A172 (cell line): ENCODE results near the gene NOX3. TPM values are rescaled to one million over a fixed set of nuclear protein-coding genes. Genes with fewer than 3 reads are reported as not detected.
"Not testable (repeated sequence)": the region's sequence is repeated elsewhere in the genome, so short reads cannot be mapped to it uniquely, and the experiment has no call there.

Source experiments
- DNase-seq: peaks from one replicate; pipeline ENCODE4 v3.0.0-alpha.2; 2015; ENCODE audit warnings: low spot score
- total RNA-seq: library from RNA; depleted of rRNA; stranded (reverse); fragments of >200 nt; shearing (Covaris generic); gene quantifications from 2 replicates; pipeline ENCODE4 v1.2.3, GENCODE V29; 2014; rRNA removed

The NOX3 gene, protein sequence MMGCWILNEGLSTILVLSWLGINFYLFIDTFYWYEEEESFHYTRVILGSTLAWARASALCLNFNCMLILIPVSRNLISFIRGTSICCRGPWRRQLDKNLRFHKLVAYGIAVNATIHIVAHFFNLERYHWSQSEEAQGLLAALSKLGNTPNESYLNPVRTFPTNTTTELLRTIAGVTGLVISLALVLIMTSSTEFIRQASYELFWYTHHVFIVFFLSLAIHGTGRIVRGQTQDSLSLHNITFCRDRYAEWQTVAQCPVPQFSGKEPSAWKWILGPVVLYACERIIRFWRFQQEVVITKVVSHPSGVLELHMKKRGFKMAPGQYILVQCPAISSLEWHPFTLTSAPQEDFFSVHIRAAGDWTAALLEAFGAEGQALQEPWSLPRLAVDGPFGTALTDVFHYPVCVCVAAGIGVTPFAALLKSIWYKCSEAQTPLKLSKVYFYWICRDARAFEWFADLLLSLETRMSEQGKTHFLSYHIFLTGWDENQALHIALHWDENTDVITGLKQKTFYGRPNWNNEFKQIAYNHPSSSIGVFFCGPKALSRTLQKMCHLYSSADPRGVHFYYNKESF
- total RNA-seq = not detected in 2 replicates

DNA sequence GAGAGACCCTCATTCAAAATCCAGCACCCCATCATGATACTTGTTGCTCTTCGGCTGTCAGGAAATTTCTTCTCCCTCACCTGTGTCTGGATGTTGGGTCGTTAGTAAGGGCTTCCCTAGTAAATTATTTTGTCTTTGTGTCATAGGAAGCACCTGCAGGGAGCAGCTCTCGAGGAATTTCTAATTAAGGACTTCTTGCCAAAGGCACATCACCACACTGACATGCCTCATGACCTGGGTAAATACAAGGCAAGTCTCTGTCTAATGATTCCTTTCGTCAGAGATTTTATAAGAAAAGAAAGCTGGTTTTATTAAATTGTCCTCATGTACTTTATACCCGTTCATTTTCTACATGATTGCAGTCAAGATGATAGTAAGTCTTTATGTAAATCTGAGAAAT lies at the start of gene NOX3:
Gene NOX3 (minus strand): TSS at position 74 of the 400 bp plus-strand sequence. CDS start 39 bp downstream, at position 35.
- peak; percentile 15 for DNase-seq

DNA sequence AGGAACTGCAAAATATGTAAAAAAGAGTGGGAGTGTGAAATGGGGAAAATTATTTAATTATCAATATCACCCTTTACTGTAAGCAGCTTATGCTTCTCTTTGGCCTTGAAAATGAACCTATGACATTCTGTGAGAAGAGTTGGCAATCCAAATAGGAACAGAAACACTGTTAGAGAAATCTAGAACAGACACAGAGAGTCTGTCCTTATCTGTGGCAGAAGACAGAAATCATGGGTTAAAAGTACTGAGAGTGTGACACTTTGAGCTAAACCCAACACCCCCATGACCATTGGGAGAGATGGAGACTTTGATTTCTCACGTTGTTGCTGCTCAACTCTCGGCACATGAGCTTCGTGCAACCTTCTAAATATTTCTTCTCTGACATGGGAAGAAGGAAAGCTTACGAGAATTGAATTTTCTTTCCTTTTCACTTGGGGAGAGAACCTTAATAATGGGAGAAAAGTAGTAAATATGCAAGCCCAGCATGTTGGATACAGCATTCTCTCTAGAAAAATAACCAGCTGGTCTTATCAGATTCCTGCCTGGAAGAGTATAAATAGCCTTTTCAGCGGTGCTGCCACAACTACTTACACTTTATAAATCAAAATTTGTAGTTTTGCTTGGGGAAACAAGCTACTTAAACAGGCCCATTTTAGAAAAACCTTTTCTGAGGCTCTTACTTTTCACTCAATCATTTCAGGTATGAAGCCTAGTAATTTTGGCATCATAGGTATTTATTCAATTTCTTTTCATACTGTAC lies 49.4 kb upstream of the NOX3 start:
- DNase-seq = no peak

DNA sequence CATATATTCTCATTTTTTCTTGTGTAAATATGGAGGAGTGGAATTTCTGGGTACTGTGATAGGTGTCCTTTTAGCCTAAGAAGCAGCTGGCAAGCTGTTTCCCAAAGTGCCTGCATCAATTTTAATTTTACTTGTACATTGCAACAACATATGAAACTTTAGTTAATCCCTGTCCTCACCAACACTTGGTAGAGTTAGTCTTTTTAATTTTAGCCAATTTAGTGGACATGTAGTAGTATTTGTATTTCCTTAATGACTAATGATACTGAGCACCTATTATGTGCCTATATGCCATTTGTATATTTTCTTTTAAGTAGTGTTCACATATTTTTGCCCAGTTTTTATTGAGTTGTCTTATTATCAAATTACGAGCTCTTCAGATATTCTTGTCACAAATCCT lies 46.8 kb upstream of the NOX3 start:
- no peak for DNase-seq

DNA sequence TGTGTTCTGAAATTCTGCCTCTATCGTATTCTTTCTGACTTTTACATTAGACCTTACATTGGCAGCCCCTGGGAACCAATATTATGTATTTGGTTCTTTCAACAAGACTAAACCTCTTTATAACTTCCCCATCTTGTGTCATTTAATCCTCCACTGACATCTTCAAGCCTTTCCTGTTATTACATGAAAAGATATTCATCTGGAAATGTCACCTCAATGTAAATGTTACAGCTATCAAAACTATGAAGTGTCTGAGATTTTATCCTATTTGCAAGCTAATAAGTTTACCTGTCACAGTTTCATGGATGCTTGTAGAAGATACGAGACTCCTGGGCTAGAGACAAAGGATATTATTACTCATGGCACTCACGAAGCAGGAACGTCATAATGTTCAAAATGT lies 43.9 kb upstream of the NOX3 start:
- DNase-seq = no peak

DNA sequence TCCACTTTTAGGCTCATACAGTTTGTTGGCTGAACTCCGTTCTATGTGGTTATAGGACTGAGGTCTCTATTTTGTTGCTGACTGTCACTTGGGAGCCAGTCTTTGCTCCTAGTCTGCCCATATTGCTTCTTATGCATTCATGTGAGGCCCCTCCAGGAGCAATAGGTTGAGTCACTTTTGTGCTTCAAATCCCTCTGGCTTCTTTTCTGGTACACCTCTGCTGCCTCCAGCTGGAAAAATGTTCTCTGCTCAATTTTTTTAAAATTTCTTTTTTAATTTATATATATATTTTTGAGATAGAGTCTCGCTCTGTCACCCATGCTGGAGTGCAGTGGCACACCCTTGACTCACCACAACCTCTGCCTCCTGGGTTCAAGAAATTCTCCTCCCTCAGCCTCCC lies 42.7 kb upstream of the NOX3 start:
- DNase-seq = no peak

DNA sequence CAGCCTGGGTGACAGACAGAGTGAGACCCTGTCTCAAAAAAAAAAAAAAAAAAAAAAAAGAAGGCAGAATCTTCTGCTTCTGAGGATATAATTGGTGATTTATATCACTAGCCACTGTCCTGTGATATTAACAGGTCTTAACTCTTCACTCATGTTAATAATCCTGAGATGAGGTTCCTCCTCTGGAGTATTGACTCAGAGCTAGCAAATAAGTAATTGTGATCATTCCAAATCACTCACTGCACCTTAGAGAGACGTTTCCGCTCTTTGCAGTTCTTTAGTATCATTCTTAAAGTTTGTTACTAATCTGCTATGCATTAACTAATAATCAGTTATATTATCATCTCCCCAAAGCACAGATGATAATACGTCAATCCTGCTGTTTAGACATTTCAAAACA lies 41.6 kb upstream of the NOX3 start:
- no peak for DNase-seq

DNA sequence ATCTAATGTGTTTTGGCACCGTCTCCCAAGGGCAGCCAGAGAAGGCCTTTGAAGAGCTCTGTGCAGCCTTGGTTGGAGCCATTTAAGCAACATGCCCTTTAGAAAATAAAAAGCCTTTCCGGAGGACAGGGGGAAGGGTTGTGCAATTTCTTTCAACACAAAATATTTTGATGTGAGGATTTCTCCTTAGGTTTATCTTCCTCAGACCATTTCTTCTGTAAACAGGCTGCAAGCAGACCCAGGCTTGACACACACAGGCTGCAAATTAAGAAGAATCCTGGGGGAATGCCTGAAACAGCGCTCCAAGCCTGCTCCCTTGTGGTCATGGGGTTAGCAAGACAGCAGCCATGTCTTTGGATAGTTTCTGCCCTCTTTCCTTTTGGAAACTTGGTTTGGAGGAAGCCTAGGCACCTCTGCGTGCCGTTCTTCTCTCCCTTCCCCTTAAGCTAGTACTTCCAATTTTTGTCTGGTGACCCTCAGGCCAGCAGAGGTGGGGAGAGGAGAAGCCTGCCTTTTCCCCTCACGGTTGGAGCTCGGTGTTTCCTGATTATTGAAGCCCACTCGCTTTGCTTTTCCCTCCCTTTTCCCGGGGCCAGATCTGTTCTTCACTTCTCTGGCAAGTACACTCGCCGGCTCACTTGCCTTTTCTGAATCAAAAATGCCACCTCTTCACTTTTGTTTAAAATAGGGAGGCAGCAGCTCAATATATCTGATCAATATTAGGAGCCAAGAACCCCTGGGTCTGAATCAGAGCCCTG lies 39.6 kb upstream of the NOX3 start:
- peak; percentile 3 for DNase-seq

DNA sequence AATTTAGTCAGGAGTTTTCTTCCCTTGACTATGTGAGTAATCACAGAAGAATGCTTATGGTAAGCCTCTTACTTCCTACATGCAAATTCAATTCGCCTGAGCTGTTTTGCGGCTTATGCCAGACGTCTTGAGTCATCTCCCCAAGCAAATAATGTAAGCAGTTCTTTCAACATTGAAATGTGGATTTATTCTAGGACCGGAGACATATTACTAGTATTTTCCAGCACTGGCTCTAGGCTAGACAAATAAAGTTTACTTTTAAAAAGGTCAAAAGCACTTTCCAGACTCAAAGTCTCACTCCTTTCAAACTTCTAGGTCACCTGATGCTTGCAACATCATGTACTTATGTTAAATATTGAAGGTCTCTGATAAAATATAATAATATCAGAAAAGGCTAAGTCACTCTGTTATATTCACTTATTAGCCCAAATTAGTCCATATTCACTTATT lies 38.1 kb upstream of the NOX3 start:
- DNase-seq = peak; percentile 97

DNA sequence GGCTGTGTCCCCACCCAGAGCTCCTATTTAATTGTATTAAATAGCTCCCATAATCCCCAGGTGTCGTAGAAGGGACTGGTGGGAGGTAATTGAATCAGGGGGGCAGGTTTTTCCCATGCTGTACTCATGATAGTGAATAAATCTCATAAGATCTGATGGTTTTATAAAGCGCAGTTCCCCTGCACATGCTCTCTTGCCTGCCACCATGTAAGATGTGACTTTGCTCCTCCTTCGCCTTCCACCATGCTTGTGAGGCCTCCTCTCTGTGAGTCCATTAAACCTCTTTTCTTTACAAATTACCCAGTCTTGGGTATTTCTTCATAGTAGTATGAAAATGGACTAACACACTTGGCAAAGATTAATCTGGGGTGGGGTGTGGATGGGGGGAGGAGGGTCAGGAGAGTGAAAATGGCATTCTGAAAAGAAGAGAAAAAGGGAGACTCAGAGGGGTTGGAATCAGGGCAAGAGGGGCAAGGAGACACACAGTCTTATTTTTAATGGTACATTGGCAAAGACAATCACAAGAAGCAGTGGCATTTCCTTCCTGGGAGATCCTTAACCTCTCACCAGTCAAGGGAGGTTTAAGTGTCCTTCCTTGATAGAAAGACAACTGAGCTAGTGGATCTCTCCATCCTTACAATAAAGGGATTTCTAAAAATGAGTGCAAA lies 37.5 kb upstream of the NOX3 start:
- peak; percentile 4 for DNase-seq

DNA sequence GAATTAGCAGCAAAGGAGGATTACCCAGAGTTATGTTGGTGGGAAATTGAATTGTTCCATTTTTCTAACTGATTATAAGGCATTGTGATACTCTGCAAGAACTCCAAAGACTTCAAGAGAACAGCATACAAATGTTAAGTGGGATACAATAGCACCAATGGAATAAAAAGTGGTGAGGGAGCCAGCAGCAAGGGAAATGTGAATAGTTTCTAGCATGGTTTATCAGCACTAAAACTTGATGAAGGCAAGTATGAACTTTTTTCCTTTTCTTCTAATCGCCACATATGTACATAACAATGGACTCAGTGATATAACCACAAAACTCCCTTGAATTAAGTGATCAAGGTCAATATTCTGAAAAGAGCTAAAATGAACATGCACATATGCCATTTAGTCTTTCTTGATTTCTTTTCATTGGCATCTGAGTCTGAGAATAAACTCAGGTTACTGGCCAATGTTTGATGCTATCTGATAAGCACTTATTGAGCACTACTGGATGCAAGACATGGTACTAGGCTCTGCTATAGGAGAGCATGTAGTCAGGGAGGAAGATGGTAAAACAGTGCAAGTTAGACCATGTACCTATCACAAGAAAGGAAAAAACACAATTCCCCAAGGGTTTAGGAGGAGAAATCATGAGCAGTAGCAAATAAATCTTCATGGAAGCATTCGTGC lies 36.6 kb upstream of the NOX3 start:
- DNase-seq = no peak

DNA sequence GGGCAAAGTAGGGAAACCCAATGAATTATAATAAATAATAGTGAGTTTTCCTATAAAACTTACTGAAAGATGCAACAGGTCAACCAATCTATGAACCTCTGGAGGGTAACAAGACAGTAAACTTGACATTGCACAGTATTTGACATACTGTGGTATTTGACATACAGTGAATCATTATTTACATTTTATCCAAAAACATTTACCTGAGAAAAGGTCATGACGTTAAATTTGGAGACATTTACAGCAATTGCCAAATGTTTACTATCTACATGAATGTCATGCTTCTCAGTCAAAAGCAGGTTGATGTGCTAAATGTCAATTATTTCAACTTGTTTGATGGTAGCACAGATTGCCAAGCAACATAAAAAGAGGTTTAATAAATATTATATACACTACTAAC lies 35.8 kb upstream of the NOX3 start:
- DNase-seq = no peak

DNA sequence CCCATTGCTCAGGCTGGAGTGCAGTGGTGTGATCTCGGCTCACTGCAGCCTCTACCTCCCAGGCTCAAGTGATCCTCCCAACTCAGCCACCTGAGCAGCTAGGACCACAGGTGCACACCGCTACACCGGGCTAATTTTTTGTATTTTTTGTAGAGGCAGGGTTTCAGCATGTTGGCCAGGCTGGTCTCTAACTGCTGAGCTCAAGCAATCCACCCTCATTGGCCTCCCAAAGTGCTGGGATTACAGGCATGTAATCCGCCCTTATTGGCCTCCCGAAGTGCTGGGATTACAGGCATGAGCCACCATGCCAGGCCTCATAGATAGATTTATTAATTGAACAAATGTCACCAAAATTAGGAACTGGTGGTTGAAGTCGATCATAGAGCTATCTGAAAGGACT lies 32.6 kb upstream of the NOX3 start:
- DNase-seq = not testable (repeated sequence)

DNA sequence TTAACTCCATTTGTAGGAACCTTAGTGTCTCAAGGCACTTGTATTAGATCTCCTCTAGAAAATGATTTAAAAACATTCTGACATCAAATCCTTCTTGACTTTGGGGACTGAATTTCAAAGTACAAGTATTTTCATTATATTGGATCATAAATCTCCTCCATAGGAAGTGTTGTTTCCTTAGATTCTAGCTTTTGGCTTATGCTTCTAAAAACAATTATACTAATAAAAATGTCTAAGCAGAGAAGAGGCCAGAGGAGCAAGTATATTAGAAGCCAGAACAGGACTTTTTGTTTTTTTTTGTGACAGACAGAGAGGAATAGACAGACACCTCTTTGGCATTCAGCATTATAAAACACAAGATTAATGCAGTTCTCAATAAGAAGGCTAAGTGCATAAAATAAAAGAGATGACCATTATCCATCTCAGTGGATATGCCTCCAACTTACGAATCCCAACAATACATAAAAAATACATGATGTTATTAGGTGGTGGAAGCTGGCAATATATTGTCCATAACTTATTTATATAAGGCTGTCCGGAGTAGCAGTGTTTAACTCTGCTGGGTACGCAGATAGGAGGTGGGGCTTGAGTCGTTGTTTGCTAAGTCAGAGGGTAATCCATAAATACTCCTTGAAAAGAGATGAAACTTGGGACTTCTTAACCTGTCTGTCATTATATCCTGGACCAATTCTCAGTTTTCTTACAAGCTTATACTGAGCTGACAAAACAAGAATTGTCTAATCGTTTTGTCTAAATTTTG lies 31.9 kb upstream of the NOX3 start:
- DNase-seq = no peak

DNA sequence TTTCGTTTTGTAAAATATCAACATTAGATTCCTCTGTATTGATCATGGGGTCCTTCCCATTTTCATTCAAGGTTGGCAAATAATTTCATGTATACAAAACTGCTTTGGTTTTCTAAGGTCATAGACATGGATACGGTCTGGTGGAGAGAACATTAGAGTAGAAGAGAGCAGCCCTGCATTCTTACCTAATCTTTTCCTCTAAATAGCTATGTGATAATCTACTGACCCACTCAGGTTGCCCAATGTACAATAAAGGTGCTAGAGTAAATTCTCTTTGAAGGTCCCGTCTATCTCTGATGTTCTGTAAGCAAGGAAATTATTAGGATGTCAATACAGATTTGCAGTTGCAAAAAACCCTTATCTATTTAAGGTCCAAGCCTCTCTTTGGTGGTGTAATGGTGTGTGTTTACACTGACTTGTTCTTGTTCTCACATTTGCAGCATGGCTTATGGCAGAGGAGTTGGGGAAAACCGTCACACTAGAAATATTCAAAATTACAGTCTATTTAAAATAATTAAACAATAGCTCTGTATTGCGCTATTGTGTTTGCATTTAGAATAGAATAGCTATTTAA lies 31.2 kb upstream of the NOX3 start:
- no peak for DNase-seq

DNA sequence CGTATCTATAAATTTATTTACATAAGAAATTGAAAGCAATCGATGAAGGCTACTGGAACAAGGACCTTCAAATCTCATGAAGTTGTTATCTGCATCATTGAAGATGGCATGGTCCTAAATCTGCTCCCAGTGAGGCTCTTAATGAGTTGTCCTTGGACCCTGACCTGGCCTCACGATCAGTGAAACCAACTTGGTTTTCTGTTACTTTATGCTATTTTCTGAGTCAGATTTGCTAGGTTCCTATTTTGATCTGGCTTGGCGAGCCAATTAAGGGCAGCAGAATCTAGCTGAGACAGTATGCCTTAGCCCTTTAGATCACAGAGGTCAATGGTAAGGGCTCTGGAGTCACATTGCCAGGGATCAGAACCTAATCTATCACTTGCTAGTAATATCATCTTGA lies 30.1 kb upstream of the NOX3 start:
- DNase-seq = no peak

DNA sequence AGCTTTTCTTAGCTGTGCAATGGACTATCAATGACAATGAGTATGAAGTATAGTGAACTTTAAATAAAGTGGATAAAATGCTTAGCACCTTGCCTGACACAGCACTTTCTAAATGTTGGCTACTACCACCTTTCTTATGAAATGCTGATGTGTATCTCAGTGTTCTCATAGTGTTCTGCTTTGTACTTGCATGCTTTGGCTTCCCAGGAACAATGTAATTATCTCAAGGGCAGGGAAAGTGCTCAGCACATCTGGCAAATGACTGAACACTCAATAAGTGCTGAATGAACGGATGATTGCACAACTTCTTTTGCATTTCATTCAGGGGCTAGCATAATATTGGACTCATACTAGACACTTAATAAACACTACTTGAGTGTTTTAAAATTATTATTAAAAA lies 28.2 kb upstream of the NOX3 start:
- no peak for DNase-seq

DNA sequence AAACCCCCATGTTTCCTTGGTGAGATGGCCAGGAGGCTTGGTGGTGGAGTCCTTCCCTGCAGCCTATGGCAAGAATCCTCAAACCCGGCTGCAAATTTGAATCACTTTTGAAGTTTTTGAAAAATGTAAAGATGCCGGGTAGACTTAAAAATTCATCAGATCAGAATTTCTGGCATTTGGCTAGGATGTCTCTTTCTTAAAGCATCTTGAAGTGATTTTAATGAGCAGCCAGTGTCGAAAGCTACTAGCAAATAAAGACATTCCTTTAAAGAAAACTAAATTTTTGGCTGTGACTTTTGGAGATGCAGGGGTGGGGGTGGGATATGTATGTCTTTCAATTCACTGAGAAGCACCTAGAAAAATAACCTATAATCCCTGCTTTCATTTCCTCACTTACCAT lies 25.6 kb upstream of the NOX3 start:
- no peak for DNase-seq

DNA sequence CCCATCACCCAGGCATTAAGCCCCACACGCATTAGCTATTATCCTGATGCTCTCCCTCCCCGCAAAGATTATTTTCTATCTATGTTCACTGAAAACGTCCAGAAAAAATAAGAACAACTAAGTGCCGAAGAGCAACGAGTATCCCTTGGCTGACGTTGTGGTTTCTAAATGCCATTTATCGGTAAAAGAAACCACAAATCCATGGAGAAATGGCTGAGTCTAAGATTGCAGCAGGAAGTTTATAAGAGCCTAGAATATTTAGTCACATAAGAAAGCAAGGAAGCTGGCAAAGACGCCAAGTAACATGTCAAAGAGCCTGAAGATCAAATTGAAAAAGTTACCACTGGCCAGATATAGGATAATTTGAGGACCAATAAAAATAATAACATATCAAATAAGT lies 18.1 kb upstream of the NOX3 start:
- DNase-seq = no peak

DNA sequence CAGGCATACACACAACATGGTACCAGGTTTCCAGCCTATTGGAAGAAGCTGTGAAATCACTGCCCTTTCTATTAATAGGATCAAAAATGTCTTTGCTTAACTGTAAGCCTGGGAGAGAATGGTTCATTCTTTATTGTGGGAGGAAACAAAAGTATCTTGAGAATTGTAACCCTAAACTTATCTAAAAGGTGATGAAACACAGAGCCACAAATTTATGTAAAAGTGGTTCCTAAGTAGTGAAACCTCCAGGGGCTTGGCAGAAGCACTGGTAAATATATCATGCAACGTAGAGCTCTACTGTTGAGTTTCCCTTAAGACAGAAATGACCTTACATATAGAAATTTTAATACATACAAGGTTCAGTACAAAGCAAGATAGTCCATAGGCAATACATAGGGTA lies 17.2 kb upstream of the NOX3 start:
- no peak for DNase-seq
